ENCODE results near the gene ADIPOQ. TPM values are rescaled to one million over a fixed set of nuclear protein-coding genes. Genes with fewer than 3 reads are reported as not detected.
"Not testable (repeated sequence)": the region's sequence is repeated elsewhere in the genome, so short reads cannot be mapped to it uniquely, and the experiment has no call there.

The ADIPOQ gene
- total RNA-seq, 2 donors from 2014 or later = 6.8 to 8.8 TPM

- ATAC-seq (ENCODE audit: insufficient number of reproducible peaks, low FRiP score, low read depth) = no peak
- no peak for TF ChIP-seq CTCF (IDR thresholded peaks at IDR 0.05)
- no peak overlapping the region for H3K4me3 ChIP-seq
Measured at GRCh38 chr3:186815435-186815834, 27.1 kb upstream of the ADIPOQ start.

GRCh38 chr3:186818516-186818915 lies 24.0 kb upstream of the ADIPOQ start:
- Histone ChIP-seq H3K4me3 (no peak overlapping the region), H3K27ac (no peak overlapping the region), H3K9me3 (no peaks in the 10 kb centered on the region), H3K36me3 (no peaks in the 10 kb centered on the region), H3K4me1 (ENCODE audit: control insufficient read depth in 1 of 2, low read depth in 2 of 2) (peaks cover 0 to 10% of the 10 kb centered on the region in 2 donors), H3K27me3 (replicated peaks; ENCODE audit: insufficient read depth) (no peaks in the 10 kb centered on the region)
- no peak for TF ChIP-seq CTCF (IDR thresholded peaks at IDR 0.05)
- no peak for DNase-seq (ENCODE audit: low spot score)
- ATAC-seq (ENCODE audit: insufficient number of reproducible peaks, low FRiP score, low read depth) = no peak

More at GRCh38 chr3:186815435-186815834, 27.1 kb upstream of the ADIPOQ start:
- Histone ChIP-seq H3K27ac (no peak overlapping the region), H3K4me1 (ENCODE audit: control insufficient read depth in 1 of 2, low read depth in 2 of 2) (no peaks in the 10 kb centered on the region), H3K9me3 (no peaks in the 10 kb centered on the region), H3K27me3 (replicated peaks; ENCODE audit: insufficient read depth) (no peaks in the 10 kb centered on the region), H3K36me3 (no peaks in the 10 kb centered on the region)
- DNase-seq (ENCODE audit: low spot score) = no peak

GRCh38 chr3:186818956-186819355 lies 23.6 kb upstream of the ADIPOQ start:
- TF ChIP-seq CTCF (IDR thresholded peaks at IDR 0.05) = no peak
- no peaks in the 10 kb centered on the region for H3K36me3 ChIP-seq
- no peak for DNase-seq (ENCODE audit: low spot score)
- no peaks in the 10 kb centered on the region for H3K27me3 ChIP-seq (replicated peaks; ENCODE audit: insufficient read depth)
- H3K9me3 ChIP-seq = no peaks in the 10 kb centered on the region
- peaks cover 0 to 10% of the 10 kb centered on the region in 2 donors for H3K4me1 ChIP-seq (ENCODE audit: control insufficient read depth in 1 of 2, low read depth in 2 of 2)
- H3K4me3 ChIP-seq = no peak overlapping the region
- ATAC-seq (ENCODE audit: insufficient number of reproducible peaks, low FRiP score, low read depth) = no peak
- H3K27ac ChIP-seq = no peak overlapping the region

GRCh38 chr3:186821429-186822387 lies 20.8 kb upstream of the ADIPOQ start:
- H3K4me3 ChIP-seq = no peak overlapping the region
- no peaks in the 10 kb centered on the region for H3K9me3 ChIP-seq
- ATAC-seq (ENCODE audit: insufficient number of reproducible peaks, low FRiP score, low read depth) = no peak
- peaks cover 11 to 27% of the 10 kb centered on the region in 2 donors for H3K4me1 ChIP-seq (ENCODE audit: control insufficient read depth in 1 of 2, low read depth in 2 of 2)
- no peaks in the 10 kb centered on the region for H3K36me3 ChIP-seq
- DNase-seq (ENCODE audit: low spot score) = no peak
- no peak overlapping the region for H3K27ac ChIP-seq
- H3K27me3 ChIP-seq (replicated peaks; ENCODE audit: insufficient read depth) = no peaks in the 10 kb centered on the region
- peak; percentile 55 for TF ChIP-seq CTCF (IDR thresholded peaks at IDR 0.05)

GRCh38 chr3:186822388-186822759 lies 20.1 kb upstream of the ADIPOQ start:
- not testable (repeated sequence) for H3K4me3 ChIP-seq; H3K27ac ChIP-seq; H3K27me3 ChIP-seq (replicated peaks; ENCODE audit: insufficient read depth); H3K9me3 ChIP-seq; DNase-seq (ENCODE audit: low spot score); ATAC-seq (ENCODE audit: insufficient number of reproducible peaks, low FRiP score, low read depth); H3K36me3 ChIP-seq
- H3K4me1 ChIP-seq (ENCODE audit: control insufficient read depth in 1 of 2, low read depth in 2 of 2) = peaks cover 11 to 27% of the 10 kb centered on the region in 2 donors

Measured in thoracic aorta (tissue), 2 donors.